ENCODE measurements around the gene CCDC61. TPM values are rescaled to one million over a fixed set of nuclear protein-coding genes. Genes with fewer than 3 reads are reported as not detected.

CCDC61 gene
- total RNA-seq, 1 experiment from 2014 or later: 1.4 TPM

DNA sequence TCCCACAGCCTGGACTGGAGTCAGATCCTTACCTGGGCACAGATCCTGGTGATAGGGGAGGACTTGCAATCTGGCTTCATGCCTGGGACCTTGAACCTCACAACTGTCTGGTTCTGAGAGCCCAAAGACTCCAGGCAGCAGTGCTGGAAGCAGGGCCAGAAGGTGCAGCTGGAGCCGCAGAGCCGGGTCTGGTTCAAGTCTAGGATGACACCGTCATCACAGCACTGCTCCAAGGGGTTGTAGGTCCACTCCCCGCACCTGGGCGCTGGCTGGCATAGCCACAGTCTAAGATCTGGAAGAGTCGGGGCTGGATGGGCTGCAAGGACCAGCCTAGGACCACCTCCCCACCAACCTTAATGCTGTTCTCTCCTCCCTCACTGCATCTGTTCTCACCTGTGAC is 44.9 kb downstream of the CCDC61 start:
- no peak for DNase-seq (ENCODE audit: low spot score)

GRCh38 chr19:46040952-46041500 is 45.8 kb downstream of the CCDC61 start, which contains the start of gene IGFL4:
IGFL4 (minus strand) TSS chr19:46041002; CDS start chr19:46040962, 40 bp downstream.
- DNase-seq (ENCODE audit: low spot score): no peak

DNA sequence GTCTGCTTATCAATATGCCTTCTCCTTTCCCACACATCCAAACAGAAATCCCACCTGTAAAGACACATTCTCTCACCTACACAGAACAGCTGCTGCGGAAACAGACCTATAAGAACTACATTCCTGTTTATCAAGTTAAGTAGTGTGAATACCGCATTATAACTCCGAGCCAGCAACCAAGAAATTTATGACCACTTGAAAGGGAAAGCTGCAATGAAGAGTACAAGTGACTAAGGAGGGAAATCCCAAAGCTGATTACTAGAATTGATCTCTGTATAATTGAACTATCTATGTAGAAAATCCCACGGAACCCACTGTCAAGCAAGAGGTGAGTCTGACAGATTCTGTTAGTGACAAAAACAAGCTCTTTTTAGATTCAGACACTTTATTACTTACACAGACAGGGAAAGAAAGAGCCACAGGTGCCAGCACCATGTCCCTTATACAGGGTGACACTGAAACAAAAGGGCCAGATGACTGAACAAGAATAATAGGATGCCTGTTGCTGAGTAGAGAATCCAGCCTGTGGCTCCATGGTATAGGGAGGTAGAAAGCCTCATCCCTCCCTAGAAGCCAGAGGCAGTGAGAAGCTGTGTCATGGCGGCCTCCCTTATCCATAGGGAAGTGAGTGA is 47.1 kb downstream of the CCDC61 start:
- no peak for DNase-seq (ENCODE audit: low spot score)

GRCh38 chr19:46043519-46043918 is 48.3 kb downstream of the CCDC61 start:
- no peak for DNase-seq (ENCODE audit: low spot score)

DNA sequence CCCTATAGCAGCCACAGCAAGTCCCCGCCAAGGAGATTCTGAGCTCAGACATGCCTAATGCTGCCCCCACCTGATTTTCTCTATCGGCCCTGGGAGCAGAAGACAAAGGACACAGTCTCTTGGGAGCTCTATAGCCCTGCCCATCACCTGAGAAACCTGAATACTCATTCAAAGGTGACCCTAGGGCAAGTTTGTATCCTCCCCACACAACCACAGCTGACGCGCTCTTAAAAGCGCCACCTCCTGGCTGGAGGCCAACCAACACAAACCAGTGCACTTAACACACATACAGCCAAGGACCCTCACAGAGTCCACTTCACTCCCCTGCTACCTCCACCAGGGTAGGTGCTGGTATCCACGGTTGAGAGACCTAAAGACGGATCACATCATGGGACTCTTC is 54.3 kb downstream of the CCDC61 start:
- DNase-seq (ENCODE audit: low spot score): no peak

DNA sequence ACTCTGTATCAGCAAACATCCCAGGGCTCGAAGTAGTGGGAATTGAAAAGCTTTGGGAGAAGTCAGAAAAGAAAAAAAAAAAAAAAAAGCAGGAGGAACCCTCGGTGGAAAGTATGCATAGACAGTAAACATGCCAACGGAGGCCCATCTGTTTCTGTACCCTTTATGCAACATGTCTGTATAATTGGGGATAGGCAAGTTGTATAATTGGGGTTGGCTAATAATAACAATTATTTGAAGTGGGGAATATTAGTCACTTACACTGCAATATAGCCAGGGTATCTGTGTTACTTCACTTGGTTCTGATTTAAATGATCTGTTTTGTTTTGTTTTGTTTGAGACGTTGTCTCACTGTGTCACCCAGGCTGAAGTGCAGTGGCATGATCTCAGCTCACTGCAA is 57.6 kb downstream of the CCDC61 start:
- no peak for DNase-seq (ENCODE audit: low spot score)

DNA sequence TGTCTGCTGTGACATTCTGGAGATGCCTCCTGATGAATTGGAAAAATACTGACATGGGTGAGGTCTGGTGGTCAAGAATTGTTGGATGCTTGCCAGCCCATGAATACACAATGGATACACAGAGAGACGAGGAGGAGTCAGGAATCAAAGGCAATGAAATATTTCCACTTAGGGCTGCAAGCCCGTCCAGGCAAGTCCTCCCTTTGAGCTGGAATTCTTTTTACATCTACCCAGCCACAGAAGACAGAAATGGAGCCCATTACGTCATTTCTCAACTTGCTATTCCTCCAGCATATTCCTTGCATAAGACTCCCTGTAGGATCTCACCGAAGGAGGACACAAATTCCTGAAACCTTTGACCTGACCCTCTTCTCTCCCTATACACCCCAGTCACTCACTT is 61.3 kb downstream of the CCDC61 start:
- no peak for DNase-seq (ENCODE audit: low spot score)

GRCh38 chr19:46058778-46059177 is 63.5 kb downstream of the CCDC61 start:
- DNase-seq (ENCODE audit: low spot score): no peak

DNA sequence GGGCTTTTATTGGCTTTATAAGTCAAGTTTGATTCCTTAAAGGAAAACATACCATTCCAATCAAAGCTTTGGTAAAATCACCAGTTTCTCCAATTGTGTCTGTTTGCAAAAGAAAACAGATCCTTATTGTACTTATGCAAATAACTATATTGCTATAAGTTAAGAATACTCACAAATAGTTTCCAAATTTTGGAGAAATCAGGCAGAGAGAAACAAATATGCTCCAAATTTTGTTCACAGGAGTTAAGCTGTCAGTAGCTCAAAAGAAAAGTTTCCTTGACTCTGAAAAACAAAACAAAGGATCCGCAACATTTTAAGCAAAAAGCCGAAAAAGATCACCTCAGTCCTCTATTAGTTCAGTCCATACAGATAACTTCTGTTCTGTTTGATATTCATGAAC is 64.7 kb downstream of the CCDC61 start:
- DNase-seq (ENCODE audit: low spot score): no peak

GRCh38 chr19:46063201-46063600 is 67.9 kb downstream of the CCDC61 start:
- no peak for DNase-seq (ENCODE audit: low spot score)

- no peak for DNase-seq (ENCODE audit: low spot score)
These were observed 70.3 kb downstream of the CCDC61 start for GRCh38 chr19:46065486-46066071.

DNA sequence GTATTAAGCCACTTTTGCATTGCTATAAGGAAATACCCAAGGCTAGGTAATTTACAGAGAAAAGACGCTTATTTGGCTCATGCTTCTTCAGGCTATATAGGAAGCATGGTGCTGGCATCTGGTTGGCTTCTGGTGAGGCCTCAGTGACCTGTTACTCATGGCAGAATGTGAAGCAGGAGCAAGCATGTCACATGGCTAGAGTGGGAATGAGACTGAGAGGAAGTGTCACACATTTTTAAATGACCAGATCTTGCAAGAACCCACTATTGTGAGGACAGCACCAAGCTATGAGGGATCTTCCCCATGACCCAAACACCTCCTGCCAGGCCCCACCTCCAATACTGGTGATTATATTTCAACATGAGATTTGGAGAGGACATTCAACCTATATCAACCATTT is 71.2 kb downstream of the CCDC61 start:
- no peak for DNase-seq (ENCODE audit: low spot score)

- DNase-seq (ENCODE audit: low spot score): no peak
These were observed 72.4 kb downstream of the CCDC61 start for GRCh38 chr19:46067691-46068090.

Other genes starting within 250 kb of the CCDC61 start
- 2.9 and 3.2 TPM in 2 replicates for gene SIX5, start 226.2 kb upstream of the CCDC61 start, total RNA-seq (2014; rRNA removed; shearing (Covaris generic))
- 1.6 and 2.2 TPM in 2 replicates for gene DMPK, start 213.0 kb upstream of the CCDC61 start, total RNA-seq (2014; rRNA removed; shearing (Covaris generic))
- 5.9 and 7.8 TPM in 2 replicates for gene DMWD, start 202.6 kb upstream of the CCDC61 start, total RNA-seq (2014; rRNA removed; shearing (Covaris generic))
- gene RSPH6A, start 180.2 kb upstream of the CCDC61 start, total RNA-seq (2014; rRNA removed; shearing (Covaris generic)): not detected in 2 replicates
- gene SYMPK, start 132.3 kb upstream of the CCDC61 start, total RNA-seq (2014; rRNA removed; shearing (Covaris generic)): 13.2 and 17.7 TPM in 2 replicates
- gene FOXA3, start 131.1 kb upstream of the CCDC61 start, total RNA-seq (2014; rRNA removed; shearing (Covaris generic)): 0.31 TPM in 1 of 2 replicates, not detected in the other
- gene IRF2BP1, start 109.3 kb upstream of the CCDC61 start, total RNA-seq (2014; rRNA removed; shearing (Covaris generic)): 8.7 and 13.0 TPM in 2 replicates
- 0.52 and 0.78 TPM in 2 replicates for gene MYPOP, start 92.9 kb upstream of the CCDC61 start, total RNA-seq (2014; rRNA removed; shearing (Covaris generic))
- not detected in 2 replicates for gene NANOS2, start 80.7 kb upstream of the CCDC61 start, total RNA-seq (2014; rRNA removed; shearing (Covaris generic))
- 0.19 and 0.37 TPM in 2 replicates for gene NOVA2, start 21.6 kb upstream of the CCDC61 start, total RNA-seq (2014; rRNA removed; shearing (Covaris generic))
- gene PGLYRP1, start 27.6 kb downstream of the CCDC61 start, total RNA-seq (2014; rRNA removed; shearing (Covaris generic)): not detected in 2 replicates
- not detected in 2 replicates for gene IGFL4, start 45.5 kb downstream of the CCDC61 start, total RNA-seq (2014; rRNA removed; shearing (Covaris generic))
- gene IGFL3, start 129.2 kb downstream of the CCDC61 start, total RNA-seq (2014; rRNA removed; shearing (Covaris generic)): 3.3 TPM in 1 of 2 replicates, not detected in the other
- not detected in 2 replicates for gene IGFL2, start 152.8 kb downstream of the CCDC61 start, total RNA-seq (2014; rRNA removed; shearing (Covaris generic))
- not detected in 2 replicates for gene IGFL1, start 234.3 kb downstream of the CCDC61 start, total RNA-seq (2014; rRNA removed; shearing (Covaris generic))

Measured in H4 (cell line).